ENCODE data around the gene FOXO1.

Gene FOXO1

GRCh38 chr13:40604135-40604534, 62.3 kb downstream of the FOXO1 start:
- DNase-seq: no peak

DNA sequence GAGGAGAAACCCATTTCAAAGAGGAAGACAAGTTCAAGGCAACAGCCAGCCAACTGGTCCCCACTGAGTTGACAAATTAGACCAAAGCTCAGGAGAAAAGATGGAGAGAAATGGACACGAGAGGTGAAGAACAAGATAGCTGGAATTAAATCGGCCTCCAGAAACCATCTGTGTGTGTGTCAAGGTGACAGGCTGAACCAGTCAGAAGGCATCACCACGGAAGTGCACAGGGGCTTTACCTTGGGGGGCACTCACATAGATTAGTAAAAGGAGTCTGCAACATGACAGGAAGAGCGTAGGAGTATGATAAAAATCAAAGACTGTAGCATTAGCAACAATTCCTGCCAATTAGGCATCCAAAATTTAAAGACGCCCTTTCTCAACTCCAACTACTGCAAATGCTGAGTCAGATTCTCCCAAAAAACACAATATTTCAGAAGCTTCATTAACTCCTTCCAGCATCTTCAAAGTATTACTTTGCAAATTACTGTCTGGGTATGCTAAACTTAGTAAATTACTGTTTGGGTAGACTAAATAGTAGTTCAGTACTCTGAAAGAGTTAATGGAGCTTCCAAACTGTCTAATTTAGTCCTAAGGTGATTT, 66.2 kb downstream of the FOXO1 start:
- no peak for DNase-seq

GRCh38 chr13:40599747-40600146, 66.7 kb downstream of the FOXO1 start:
- no peak for DNase-seq

- DNase-seq: no peak
Measured at GRCh38 chr13:40599124-40599523, 67.3 kb downstream of the FOXO1 start.

- DNase-seq: no peak
Measured at GRCh38 chr13:40598569-40598968, 67.9 kb downstream of the FOXO1 start.

GRCh38 chr13:40597735-40598365, 68.6 kb downstream of the FOXO1 start:
- no peak for DNase-seq

DNA sequence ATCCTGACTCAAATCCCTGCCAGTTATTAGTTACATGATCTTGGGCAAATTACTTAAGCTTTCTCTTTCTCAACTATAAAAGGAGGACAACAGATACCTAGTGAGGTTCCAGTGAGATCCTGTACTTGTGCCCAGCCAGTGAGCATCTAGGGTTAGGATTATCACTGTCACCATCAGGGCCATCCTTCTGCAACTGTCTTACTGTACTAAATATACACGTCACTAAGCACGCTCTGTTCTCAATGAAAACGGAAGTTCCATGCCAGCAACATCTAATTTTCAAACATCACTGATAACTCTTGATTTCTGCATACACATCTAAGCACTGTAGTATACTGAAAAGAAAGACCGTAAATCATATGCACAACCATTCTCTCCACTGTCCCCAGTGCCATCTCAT, 70.0 kb downstream of the FOXO1 start:
- DNase-seq: no peak

- no peak for DNase-seq
Measured at GRCh38 chr13:40595693-40596092, 70.7 kb downstream of the FOXO1 start.

- DNase-seq: no peak
Measured at GRCh38 chr13:40592035-40592434, 74.4 kb downstream of the FOXO1 start.

GRCh38 chr13:40591091-40591490, 75.3 kb downstream of the FOXO1 start:
- DNase-seq: no peak

- no peak for DNase-seq
Measured at GRCh38 chr13:40590112-40590862, 76.2 kb downstream of the FOXO1 start.

DNA sequence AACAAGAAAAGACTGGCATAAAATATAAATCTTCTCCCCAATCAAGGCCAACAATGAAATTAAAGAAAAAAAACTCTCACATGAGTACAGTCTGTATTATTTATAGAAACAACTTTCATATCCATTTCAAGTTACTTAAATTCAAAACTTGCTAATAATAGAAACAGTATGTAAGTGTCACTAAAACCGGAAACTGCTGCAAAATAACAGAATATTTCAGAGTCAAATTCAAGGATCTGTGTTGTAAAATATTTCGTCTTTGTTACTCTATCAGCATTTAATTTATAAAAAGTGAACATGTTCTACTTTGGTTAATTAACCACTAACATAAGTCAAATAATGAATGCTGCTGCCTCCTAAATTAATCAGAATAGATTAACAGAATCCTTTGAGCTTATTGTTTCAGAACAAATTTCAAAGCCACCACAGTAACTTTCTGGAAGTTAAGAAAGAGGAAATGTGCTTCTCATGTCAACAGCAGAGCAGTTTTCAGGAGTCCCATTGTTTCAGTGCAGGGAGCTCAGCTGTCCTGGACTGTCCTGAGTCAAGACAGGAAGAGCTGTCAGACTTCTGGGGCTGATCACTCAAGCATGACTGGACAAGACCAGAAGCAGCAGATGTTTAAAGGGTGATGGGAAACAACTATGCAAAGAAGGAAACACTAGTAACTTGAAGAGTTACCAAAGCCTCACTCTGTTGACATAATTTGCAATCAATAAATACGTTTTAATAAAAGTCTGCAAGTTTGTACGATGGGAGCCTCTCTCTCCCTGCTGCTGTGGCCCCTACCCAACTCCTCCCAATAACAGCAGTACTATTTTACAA, 76.9 kb downstream of the FOXO1 start:
- no peak for DNase-seq

DNA sequence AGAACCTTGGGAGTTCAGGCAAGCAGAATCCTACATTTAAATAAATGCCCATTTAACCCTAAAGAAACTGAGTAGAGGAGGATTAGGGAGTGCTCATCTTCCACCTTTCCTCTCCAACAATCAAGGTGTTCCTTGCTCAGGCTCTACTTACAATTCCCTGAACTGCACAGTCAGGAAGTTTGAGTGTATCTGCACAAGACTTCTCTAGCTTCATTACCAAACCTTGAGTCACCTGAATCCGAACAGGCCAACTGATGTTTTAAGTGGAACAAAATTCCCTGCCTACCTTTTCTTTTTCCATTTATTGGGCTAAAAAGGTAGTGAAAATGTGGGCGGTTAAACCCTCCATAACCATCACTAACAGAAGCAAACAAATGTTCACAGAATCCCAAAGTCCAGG, 78.3 kb downstream of the FOXO1 start:
- DNase-seq: no peak

GRCh38 chr13:40586886-40587565, 79.4 kb downstream of the FOXO1 start:
- DNase-seq: no peak

DNA sequence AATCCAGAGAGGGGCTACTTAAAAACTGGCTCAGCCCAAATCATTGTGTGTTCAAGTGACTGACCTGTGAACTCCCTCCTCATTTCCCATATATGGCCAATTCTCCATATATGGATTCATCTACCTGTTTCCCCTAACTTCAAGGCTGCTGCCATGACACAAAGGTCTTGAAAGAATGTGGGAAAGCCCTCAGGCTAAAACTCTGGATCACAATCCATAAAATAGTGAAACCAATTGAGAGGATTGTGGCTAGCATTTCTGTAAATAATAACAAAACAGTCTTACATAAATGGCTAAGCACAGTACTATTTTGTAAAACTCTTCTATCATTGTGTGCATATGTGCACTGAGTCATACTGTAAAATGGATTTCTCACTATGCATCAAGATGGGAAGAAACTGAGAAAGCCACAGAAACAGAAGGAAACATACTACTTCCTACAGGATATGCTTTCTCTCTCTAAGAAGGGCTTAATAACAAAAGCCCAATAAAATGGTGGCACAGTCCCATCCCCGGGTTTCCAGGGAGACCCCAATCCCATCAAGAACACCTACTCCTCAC, 80.5 kb downstream of the FOXO1 start:
- no peak for DNase-seq

GRCh38 chr13:40583738-40584137, 82.7 kb downstream of the FOXO1 start:
- no peak for DNase-seq

- DNase-seq: no peak
Measured at GRCh38 chr13:40582531-40582930, 83.9 kb downstream of the FOXO1 start.

- DNase-seq: no peak
Measured at GRCh38 chr13:40581277-40581579, 85.2 kb downstream of the FOXO1 start.

GRCh38 chr13:40580566-40581276, 85.7 kb downstream of the FOXO1 start:
- DNase-seq: no peak

DNA sequence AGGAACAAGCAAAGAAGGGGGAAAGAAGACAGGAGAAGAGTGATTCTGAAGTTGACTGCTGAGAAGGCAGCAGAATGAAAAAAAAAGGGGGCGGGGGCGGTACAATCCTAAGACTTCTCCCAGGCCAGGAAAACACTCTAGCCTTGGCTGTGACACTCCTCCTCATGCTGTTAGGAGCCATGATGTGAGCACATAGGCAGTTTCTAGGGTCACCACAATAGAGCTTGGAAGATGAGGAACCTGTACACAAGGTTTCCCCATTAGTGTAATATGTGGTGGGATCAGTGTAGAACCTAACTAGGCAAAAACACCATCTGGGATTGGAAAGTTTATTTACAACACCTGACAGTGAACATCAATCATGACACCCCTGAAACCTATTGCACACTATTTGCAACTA, 86.9 kb downstream of the FOXO1 start:
- no peak for DNase-seq

- DNase-seq: no peak
Measured at GRCh38 chr13:40578055-40578454, 88.4 kb downstream of the FOXO1 start.

DNA sequence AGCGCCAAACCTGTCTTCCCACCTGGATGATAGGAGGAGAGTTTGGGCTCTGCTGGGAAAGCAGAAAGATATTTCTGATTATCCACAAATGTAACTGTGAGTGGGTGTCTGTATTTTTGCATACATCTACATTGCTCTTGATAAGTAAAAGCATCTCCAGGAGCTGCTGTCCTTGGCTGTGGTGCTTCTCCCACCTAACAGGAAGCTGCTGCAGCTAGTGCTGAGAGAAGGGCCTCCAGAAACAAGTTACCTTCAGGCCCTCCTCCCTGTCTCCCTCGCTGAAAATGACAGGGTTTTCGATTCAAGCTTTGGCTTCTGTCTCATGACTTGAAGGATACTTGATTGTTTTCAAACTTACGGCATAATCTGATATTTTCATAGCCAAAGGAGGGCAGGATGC, 90.1 kb downstream of the FOXO1 start:
- DNase-seq: no peak
